NAMALWA (cell line): Measurements from ENCODE around the gene NHLH1.

Experiments used
- DNase-seq: peaks from one replicate; pipeline ENCODE4 v3.0.0-alpha.2; 2015; ENCODE audit warnings: low spot score

The NHLH1 gene

DNA sequence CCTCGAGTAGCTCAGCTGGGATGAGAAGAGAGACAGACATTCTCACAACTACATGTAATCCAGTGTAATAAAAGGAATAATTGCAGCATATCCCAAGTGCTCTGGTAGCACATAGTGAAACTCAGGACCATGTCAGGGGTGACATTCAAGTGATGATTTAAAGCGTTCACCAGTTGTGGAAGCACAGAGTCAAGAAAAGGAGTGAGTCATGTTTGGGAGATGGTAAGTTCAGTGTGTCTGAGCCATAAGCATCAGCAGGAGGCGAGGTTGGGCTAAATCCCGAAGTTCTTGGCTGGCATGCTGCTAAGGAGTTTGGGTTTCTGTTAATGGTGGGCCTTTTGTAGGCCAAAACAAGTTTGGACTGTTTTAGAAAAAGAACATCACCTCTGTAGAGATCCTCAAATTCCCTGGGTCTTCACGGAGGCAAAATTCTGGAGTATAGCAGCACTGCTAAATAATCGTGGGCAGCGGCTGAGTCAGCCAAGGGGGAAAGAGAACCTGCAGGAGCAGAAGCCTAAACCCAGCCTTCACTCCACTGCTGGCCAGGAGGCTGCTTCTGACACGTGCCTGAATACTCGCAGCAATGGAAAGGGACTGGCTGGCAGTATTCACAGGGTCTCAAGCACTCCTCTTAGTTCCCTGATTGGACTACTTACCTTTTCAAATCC is 7.2 kb upstream of the NHLH1 start:
- no peak for DNase-seq

DNA sequence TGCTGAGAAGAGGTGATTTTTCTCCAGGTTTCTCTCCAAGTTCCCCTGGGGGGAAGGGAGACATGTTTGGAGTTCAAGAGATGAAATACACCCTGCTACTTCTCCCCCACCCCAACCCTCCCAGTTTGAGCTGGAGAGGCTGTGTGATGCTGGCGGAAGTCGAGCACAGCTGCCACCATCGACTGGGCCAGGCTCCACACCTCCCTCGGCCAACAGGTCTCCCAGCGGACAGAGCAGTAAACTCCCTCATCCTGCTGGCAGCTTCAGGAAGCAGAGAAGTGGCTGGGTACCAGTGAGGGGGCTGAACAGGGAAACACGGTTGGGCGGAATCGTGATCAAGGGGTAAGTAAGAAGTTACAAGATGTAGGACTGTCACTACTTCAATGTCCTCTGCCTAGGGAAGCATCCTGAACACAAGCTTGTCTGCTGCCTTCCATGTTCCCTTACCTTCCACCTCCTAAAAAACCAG is 6.6 kb upstream of the NHLH1 start:
- no peak for DNase-seq

DNA sequence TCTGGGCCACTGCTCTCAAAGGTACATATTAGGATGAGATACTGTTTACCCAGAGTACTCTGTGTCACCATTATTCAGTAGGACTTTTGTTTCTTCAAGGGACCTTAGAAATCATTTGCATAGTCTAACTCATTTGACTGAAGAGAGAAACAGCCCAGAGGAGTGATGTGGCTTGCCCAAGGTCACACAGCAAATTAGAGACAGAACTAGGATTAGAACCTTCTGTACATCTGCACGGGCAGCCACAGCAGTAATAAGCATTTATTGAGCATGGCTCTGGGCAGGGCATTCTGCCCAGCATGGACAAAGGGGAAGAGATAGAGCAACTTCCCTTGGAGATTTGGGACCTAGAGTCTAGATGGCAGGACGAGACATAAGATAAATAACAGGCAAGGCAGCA is 5.7 kb upstream of the NHLH1 start:
- no peak for DNase-seq

DNA sequence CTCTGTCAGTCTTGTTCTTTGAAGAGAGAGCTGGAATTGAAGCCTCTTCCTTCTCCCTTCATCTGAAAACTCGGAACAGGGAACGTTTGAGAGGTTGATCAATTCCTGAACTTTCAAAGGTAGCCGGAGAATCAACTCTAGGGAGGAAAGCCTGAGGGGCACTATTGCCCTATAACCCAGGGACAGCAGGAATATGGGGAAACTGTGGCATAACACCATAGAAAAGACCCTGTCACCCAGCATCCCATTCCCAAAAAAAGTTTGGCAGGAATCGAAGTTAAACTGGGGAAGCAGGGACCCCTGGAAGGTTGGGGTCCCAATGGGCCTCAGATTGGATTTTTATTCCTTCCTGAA is 5.1 kb upstream of the NHLH1 start:
- no peak for DNase-seq

DNA sequence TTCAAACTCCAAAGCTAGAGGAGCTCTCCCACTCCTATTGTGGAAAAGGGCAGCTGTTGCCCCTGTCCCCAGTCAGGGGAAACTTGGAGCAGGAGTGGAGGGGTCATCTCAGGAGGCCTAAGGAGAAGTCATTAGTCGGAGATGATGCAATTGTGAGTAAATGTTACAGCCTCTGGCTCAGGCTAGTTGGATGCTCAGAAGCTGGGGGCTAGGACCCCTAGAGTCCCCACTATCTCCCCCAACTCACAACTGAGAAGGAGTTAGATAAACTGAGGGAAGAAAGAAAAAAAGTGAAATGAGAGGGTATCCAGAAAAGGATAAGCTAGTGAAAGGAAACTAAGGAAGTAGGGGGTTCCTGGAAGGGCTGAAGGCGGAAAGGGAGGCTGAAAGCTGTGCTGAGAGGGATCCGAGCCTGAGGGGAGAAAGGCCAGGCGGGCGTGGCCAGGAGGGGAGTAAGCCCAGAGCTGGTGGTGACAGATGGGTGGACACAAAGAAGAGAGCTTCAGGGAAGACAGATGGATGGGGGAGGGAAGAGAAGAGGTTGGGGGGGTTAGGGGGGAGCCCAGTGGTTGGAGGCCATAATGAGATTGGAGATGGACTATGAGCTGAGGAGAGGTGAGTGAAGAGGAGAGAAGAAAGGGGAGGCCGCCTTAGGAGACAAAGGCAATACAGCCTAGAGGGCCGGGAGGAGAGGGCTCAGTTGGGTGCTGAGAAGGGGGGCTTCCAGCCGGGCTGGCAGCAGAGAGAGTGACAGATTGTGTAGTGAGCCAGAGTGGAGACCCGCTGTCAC is 4.5 kb upstream of the NHLH1 start:
- no peak for DNase-seq

DNA sequence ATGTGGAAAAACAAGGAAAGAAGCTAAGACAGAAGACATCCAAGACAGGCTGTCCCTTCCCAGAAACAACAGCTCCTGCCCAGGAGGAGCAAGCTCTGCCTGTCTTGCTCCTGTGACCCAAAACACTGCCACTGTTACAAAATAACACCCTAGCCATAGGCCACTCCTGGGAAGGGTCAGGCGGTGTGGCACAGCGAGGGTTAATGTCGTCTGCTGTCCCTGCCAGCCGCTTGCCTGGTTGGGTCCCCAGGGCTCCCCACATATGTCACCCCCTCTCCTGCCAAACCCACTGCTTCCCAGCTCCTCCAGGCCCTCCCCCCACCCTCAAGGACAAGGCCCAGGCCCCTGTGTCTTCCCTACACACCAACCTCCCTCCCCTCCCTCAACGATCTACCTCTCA is 3.9 kb upstream of the NHLH1 start:
- no peak for DNase-seq

DNA sequence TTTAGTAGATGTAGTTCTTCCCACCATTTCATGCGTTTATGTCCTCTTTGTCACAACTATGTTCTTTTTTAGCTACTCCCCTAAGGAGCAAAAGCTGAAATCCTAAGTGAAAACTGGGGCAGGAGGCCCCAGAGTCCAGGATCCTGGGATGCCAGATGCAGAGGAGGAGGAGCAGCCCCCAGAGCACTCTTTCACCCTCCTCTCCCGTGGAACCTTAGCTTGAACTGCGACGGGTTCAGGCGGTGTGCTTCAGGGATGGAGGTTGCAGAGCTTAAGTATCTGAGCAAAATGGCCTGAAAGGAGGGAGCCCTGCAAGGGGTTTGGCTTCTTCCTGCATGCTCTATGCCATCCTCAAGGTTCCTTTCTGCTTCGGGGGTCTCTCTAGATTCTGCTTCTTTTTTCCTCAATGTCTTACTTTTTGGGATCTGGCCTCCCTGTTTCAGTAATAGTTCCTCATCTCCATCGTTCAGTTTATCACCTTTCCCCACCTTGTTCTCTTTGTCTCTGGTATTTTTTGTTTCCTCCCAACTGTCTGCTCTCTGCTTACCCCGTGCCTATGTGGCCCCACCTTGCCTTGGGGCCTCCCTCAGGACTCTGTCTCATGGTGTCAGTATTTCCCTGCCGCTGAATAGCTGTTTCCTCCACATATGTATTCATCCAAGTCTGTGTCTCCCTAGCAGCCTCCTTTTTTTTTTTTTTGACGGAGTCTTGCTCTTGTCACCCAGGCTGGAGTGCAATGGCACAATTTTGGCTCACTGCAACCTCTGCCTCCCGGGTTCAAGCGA is 2.7 kb upstream of the NHLH1 start:
- DNase-seq = no peak

DNA sequence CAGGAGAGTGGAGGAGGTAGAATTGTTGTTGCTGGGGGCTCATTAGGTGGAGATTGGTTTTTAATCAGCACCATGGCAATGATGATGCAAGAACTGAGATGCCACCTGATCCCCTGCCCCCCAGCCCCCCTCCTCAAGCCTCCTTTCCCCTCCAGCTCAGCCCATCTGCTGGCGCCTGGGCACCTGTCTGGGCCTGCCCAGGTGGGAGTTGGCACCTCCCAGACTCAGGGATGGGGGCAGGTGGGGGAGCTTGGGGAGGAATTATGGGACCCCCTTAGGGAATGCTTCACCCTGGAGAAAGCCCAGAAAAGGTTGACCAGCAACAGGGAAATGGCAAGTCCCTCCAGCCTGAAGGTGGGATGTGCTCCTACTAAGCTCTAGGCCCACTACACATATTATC is 1.5 kb upstream of the NHLH1 start:
- DNase-seq = no peak

DNA sequence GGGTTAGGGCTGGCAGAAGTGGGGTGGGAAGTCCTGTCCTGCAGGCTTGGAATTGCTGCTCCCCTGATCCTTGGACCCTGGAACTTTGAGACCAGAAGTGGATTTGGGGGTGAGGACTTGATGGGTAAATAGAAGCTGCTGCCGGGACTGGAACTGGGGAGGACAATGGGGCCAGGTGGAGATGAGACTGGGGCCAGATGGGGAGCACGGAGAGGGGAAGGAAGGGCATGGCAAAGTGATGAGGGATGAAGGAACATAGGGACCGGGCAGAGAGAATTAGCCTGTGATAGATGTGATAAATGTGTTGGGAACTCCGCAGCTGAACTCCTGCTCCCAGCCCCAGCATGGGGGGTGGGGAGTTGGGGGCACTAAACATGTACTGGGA is 637 bp downstream of the NHLH1 start:
- DNase-seq = no peak

DNA sequence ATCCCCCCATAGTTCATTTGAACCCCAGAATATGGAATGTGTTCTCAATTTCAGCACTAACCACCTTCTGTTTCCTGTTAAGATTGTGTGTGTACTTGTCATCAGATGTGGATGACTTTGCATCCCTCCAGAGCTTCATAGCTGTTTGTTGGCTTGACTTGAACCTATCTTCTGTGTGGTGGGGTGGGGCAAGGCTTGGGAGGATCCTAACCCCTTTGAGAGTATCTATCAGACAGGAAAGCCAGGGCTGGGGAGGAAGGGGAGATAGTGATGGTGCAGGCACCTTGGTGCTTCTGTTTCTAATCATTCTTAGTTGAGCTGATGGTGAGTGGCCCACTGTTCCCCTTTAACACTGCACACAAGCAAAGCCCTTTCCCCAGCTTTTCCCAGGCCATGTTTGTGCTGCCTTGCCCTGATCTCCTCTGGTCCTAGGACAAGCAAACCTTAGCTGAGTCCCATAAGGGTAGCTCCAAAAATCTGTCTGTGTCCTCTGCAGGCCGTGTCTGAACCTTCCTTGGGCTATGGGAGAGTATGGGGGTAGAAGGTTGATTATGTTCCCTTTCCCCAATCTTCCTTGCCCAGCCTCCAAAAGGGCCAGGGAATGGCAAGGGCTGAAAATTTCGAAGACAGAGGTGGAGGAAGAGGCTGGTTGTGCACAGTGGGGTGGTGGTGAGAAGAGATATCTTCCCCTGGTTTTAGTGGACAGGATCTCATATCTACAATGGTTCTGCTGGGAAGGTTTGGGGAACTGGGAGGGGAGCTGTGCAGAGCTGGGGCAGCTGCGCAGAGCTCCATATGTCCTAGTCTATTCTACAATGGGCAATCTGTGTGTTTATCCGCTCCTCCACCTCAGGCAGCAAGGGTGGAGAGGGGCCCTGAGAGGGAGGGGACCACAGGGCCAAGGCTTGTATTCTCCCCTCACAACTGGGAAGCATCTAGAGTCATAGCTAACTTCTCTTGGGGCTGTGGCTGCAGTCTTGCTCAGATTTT is 1.4 kb downstream of the NHLH1 start:
- no peak for DNase-seq

DNA sequence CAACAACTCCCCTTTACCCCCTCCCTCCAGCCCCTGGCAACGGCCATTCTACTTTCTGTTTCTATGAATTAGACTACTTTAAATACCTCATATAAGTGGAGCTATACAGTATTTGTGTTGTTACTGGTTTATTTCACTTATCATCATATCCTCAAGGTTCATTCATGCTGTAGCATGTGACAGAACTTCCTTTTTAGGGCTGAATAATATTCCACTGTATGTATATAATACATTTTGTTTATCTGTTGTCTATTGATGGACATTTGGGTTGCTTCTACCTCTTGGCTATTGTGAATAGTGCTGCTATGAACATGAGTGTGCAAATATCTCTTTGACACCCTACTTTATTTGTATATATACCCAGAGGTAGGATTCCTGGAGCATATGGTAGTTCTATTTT is 2.2 kb downstream of the NHLH1 start:
- DNase-seq = no peak

DNA sequence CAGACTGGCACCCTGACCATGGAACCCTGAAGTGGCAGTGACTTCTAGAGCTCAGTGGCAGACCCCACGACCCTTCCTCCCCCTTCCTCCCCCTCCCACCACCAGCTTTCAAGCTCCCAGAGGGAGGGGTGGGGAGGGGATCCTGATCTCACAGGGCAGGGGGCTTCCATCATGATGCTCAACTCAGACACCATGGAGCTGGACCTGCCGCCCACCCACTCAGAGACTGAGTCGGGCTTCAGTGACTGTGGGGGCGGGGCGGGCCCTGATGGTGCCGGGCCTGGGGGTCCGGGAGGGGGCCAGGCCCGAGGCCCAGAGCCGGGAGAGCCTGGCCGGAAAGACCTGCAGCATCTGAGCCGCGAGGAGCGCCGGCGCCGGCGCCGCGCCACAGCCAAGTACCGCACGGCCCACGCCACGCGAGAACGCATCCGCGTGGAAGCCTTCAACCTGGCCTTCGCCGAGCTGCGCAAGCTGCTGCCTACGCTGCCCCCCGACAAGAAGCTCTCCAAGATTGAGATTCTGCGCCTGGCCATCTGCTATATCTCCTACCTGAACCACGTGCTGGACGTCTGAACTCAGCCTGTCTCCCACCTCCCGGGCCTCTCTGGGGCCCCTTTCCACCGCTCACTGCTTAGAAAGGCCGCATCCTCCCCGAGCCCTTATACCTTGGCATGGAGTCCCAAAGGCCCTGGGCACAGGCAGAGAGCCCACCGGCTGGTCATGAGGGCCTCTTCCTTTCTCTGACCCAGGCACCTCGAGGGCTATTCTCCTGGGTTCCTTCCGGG is 3.9 kb downstream of the NHLH1 start:
- no peak for DNase-seq

DNA sequence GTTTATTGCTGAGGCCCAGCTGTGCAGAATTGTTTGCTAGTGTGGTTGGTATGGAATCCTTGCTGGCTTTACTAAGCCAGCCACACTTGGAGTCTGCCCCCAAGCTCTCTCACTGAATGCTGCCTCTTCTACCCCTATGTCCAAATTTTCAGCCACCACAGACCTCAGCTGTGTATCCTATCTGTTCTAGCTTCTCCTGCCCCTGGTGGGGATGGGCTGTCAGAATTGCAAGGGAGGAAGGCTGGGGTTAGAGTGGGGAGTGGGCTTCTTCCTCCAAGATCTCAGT is 4.4 kb downstream of the NHLH1 start:
- no peak for DNase-seq

DNA sequence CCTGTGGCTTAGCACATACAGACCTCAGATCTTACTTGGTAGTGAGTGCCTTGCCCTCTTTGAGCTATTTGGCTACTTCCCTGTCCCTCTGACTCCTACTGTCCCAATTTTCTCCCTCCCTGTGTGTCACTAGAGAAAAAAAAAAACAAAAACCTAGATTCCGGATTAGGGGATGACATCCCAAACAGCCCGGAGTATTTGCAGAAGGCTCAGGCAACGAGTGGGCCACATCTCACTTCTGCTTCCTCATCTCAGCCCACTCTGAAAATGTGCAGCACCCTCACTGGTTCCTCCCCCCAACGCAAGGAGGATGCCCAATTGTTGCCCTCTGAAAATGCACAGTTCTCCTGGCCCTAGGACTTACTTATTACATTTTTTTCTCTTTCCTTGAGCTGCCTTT is 4.9 kb downstream of the NHLH1 start:
- no peak for DNase-seq

DNA sequence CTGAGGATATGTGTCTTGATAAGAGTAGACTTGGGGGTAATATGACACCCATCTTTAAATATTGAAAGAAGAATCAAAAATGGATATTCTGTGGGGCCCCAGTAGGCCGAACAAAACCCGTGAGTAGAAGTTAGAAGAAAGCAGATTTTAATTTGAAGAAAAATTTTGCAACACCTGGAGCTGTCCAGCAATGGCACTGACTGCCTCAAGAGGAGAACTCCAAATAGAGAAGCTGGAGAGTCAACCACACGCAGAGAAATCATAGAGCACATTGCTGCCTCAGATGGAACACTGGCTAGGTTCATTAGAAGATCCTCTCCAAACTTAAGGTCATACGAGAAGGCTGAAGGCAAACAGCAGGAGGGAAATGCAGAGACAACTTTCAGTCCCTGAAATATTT is 6.8 kb downstream of the NHLH1 start:
- no peak for DNase-seq

DNA sequence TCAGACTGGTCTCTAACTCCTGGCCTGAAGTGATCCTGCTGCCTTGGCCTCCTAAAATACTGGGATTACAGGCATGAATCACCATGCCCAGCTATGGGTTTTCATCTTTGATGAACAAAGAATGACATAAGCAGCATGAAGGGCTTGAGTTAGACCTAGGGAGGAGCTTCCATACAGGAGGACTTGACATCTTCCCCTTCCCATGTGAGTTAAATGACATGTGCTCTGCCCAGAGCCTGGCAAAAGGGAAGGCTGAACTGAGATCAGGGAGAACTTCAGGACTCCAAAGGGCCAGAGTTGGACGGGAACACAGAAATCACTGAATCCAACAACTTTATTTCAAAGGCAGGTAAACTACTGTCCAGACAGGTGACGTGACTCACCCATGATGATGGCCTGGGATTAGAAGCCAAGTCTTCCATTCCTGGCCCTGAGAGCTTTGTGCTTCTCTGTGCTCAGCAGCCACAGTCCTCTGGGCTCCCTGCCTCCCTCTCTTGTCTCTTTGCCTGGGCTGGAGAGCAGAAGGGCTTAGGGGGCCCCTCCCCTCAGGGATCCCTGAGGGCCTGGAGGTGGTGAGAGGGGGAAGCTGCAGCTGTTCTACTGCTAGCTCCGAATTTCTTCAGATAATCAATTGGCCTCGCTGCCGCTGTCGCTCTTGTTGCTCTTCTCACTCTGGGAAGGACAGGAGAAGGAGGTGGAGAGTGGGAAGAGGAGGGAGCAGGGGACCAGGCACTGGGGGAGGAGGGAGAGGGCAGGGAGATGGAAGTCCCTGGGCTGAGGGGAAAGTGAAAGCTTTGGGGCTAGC is 7.6 kb downstream of the NHLH1 start:
- no peak for DNase-seq

DNA sequence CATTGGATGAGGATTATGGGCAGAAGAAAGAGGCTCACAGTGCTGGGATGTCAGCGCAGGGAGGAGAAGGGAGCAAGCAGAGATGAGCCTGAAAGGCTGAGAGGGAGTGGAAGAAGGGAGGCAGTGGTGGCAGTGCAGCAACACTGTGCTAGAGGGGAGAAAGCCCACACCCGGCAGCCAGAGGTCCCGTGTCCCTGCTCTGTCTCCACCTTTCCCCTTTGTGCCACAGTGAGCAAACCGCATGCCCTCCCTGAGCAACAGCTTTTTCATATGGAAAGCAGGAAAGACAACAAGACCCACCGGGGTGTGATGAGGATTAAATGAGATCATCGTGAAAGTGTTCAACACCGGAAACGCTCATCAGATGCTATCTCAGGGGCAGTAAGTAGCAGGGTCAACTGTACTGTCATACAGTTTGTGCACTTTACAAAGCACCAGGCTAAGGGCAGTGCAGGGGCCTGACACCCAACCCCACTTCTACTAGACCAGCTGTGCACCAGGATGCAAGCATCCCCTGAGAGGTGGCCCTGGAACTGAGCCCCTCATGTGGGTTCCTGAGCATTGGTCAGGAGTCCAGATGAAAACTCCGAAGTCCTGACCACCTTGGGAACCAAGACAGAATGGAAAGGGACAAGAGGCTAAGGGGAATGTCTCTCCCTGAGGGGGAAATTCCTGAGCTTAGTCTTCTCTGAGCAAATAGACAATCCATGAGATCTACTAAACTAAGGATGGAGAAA is 9.1 kb downstream of the NHLH1 start:
- DNase-seq = no peak

DNA sequence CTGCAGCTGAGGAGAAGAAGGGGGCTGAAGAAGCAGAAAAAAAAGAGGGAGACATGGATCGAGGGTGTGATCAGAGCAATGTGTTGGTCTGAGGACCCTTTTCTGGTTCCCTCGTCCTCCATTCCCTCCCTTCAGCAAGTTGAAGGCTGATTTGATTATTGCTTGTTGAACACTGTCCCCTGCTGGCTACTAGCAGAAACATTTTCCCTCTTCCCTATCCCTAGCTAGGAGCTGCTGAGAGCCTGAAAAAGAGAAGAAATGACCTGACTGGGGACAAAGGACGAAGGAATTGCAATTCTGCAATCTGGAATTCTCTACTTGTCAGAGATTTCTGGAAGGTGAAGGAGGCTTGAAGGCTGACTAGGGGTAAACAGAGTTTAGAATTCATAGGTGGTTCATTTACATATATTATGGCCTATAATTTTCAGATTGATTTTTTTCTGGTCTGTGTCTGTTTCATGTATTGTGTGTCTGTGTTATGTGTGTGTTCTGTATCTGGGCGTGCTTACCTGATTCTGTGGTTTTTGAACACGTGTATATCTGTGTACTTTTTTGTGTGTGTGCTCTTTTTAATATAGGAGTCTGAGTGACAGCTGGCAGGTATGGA is 9.8 kb downstream of the NHLH1 start:
- DNase-seq = peak; percentile 87

DNA sequence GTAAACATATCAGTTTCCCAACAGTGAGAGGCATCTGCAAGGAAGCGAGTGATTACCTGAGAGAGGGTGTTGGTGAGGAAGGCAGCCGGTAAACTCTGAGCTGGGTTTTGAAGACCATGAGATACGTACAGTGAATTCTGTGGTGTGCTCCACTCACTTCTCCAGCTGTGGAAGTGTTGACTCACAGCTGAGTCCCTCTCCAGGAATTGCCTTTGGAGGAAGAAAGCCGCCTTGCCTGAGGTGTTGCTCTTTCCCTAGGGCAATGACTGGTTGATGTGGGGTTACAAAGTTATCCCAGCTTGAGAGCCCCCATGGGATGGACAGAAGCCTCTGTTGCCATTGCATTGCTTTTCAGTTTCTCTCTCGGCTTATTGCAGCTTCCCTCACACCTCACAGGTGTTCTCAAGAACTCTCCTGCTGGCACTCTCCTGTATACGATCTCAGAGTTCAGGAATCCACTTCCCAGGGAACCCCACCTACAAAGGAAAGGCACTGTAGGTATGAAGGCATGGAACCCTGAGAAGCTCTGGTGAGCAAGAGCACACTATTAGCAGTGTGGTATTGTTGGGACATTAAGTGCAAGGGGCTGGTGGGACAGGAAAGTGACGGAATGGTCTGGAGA is 10.8 kb downstream of the NHLH1 start:
- DNase-seq = no peak
